Subcutaneous adipose tissue (tissue), 4 donors: Measurements from ENCODE around the gene MARK2. TPM values are rescaled to one million over a fixed set of nuclear protein-coding genes. Genes with fewer than 3 reads are reported as not detected.

ENCODE experiments used
- total RNA-seq, 4 donors: library from RNA; depleted of rRNA; stranded (reverse); fragments of >200 nt; gene quantifications; one replicate each; pipeline ENCODE4 v1.1.0, GENCODE V29; 2016
- TF ChIP-seq, protein P1 (sequence below): fragments of 450-650 bp; IDR thresholded peaks from one replicate; pipeline ENCODE4 v1.5.1; 2016; ENCODE audit warnings: low read depth, mild to moderate bottlenecking, control low read depth, antibody characterized with exemption, moderate library complexity

MARK2 gene
- total RNA-seq, 4 donors from 2014 or later: 9.9 to 16.4 (median 13.3) TPM

GRCh38 chr11:63847363-63847762 is 8.5 kb downstream of the MARK2 start:
- TF ChIP-seq, protein P1, sequence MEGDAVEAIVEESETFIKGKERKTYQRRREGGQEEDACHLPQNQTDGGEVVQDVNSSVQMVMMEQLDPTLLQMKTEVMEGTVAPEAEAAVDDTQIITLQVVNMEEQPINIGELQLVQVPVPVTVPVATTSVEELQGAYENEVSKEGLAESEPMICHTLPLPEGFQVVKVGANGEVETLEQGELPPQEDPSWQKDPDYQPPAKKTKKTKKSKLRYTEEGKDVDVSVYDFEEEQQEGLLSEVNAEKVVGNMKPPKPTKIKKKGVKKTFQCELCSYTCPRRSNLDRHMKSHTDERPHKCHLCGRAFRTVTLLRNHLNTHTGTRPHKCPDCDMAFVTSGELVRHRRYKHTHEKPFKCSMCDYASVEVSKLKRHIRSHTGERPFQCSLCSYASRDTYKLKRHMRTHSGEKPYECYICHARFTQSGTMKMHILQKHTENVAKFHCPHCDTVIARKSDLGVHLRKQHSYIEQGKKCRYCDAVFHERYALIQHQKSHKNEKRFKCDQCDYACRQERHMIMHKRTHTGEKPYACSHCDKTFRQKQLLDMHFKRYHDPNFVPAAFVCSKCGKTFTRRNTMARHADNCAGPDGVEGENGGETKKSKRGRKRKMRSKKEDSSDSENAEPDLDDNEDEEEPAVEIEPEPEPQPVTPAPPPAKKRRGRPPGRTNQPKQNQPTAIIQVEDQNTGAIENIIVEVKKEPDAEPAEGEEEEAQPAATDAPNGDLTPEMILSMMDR: no peak

- TF ChIP-seq, protein P1: no peak
These were observed 10.8 kb downstream of the MARK2 start for GRCh38 chr11:63849691-63850090.

- TF ChIP-seq, protein P1: no peak
These were observed 12.0 kb downstream of the MARK2 start for GRCh38 chr11:63850920-63851319.

DNA sequence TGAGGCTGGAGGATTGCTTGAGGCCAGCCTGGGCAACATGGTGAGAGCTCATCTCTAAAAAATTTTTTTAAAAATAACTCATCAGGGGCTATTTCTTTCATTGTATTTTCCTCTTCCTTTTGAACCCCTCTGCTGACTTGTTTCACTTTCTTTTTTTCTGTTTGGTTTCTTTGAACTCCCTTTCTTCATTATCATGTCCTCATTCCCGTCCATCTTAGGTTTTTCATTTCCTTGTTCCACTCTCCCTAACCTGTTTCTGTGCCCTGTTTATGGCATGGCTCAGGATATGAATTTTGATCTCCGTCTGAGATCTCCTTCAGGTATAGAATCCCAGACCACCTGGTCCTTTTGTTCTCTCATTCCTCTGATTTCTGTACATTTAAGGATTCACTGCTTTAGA is 12.5 kb downstream of the MARK2 start:
- TF ChIP-seq, protein P1: no peak

GRCh38 chr11:63853476-63853875 is 14.6 kb downstream of the MARK2 start:
- TF ChIP-seq, protein P1: no peak

DNA sequence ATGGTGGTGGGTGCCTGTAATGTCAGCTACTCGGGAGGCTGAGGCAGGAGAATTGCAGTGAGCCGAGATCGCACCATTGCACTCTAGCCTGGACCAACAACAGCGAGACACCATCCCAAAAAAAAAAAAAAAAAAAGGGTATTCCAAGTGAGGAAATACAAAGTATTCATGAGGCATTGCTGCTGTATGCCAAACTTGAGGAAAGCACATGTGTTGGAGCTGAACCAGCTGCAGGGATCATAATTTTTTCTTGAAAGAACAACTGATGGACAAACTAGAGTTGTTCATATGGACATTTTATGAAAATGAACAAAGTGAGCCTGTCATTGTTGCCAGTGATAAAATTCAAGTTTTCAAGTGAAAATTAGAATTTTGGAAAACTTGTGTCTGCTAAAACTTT is 15.8 kb downstream of the MARK2 start:
- TF ChIP-seq, protein P1: no peak

DNA sequence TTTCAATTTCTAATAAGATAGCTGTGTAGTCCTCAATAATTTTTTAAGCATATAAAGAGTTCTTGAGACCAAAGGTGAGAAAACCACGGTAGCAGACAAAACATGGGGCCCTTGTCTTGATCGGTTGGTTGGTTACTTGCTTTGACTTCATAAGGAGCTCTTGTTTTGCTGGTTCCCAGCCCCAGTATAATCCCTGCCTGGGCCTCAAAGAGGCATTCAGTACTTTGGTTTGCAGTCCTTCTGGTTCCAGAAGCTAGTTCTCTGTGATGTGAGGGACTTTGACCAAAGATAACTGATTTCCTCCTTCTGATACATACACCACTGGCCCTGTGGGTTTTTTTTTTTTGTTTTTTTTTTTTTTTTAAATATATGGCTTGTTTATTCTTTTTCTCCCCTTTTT is 17.1 kb downstream of the MARK2 start:
- TF ChIP-seq, protein P1: no peak
